Upper lobe of right lung (tissue), 1 donor: Measurements from ENCODE around the gene GALNT14. TPM values are rescaled to one million over a fixed set of nuclear protein-coding genes. Genes with fewer than 3 reads are reported as not detected.

ENCODE experiments used
- ATAC-seq: fragments of 200-7000 bp; cut with Tn5 transposase; one replicate; pipeline ENCODE4 v1.9.1; 2020; ENCODE audit warnings: mild to moderate bottlenecking, moderate library complexity
- DNase-seq: peaks from one replicate; pipeline ENCODE4 v3.0.0-alpha.2; 2020
- H3K27ac ChIP-seq: fragments of 200-600 bp; one replicate; pipeline ENCODE4 v1.8.0; 2022
- H3K27me3 ChIP-seq: fragments of 200-600 bp; one replicate; pipeline ENCODE4 v1.8.0; 2022; ENCODE audit warnings: mild to moderate bottlenecking
- H3K36me3 ChIP-seq: fragments of 200-600 bp; one replicate; pipeline ENCODE4 v1.8.0; 2022
- H3K4me1 ChIP-seq: fragments of 200-600 bp; one replicate; pipeline ENCODE4 v1.8.0; 2022
- H3K4me3 ChIP-seq: fragments of 200-600 bp; one replicate; pipeline ENCODE4 v1.8.0; 2022; ENCODE audit warnings: mild to moderate bottlenecking
- H3K9me3 ChIP-seq: fragments of 200-600 bp; one replicate; pipeline ENCODE4 v1.8.0; 2022
- CTCF ChIP-seq: fragments of 200-600 bp; IDR thresholded peaks from one replicate; pipeline ENCODE4 v1.8.0; 2022; ENCODE audit warnings: antibody characterized with exemption
- intact Hi-C: fragments of 100-400 bp; cut with DNase I; formaldehyde crosslinking; loops from one replicate; pipeline ENCODE4 v1.11.0; 2022
- total RNA-seq: library from RNA; stranded (reverse); fragmentation: NEBNext Ultra II Directional; extraction: Animal tissue kit (Norgen Biotek cat#: 25700); gene quantifications from one replicate; pipeline ENCODE4 v1.2.1, GENCODE V29; 2021
- donor health status: DM: no; HTN: yes; CAD: no; lungs with severe emphysema.

Gene GALNT14
- total RNA-seq, 1 donor from 2014 or later: 0.81 TPM

- DNase-seq: no peak
- no peak overlapping the region for H3K4me3 ChIP-seq
- intact Hi-C loops: no loop called here
- H3K9me3 ChIP-seq: no peaks in the 10 kb centered on the region
- no peaks in the 10 kb centered on the region for H3K27me3 ChIP-seq
- no peak for TF ChIP-seq CTCF
- no peaks in the 10 kb centered on the region for H3K36me3 ChIP-seq
- H3K27ac ChIP-seq: no peak overlapping the region
- ATAC-seq: peak; percentile 12
- no peaks in the 10 kb centered on the region for H3K4me1 ChIP-seq
Measured at GRCh38 chr2:31057691-31058090, 80.5 kb downstream of the GALNT14 start.

GRCh38 chr2:31055938-31056337 is 82.3 kb downstream of the GALNT14 start:
- Histone ChIP-seq H3K27ac (no peak overlapping the region), H3K9me3 (no peaks in the 10 kb centered on the region), H3K4me3 (no peak overlapping the region), H3K36me3 (no peaks in the 10 kb centered on the region), H3K4me1 (no peaks in the 10 kb centered on the region), H3K27me3 (no peaks in the 10 kb centered on the region)
- no peak for DNase-seq
- no peak for TF ChIP-seq CTCF
- intact Hi-C loops: no loop called here
- ATAC-seq: no peak

GRCh38 chr2:31054842-31055388 is 83.3 kb downstream of the GALNT14 start:
- intact Hi-C loops: no loop called here
- H3K4me1 ChIP-seq: no peaks in the 10 kb centered on the region
- no peak for ATAC-seq

GRCh38 chr2:31053929-31054782 is 84.1 kb downstream of the GALNT14 start:
- Histone ChIP-seq H3K9me3 (no peaks in the 10 kb centered on the region), H3K4me3 (no peak overlapping the region), H3K36me3 (no peaks in the 10 kb centered on the region), H3K27ac (no peak overlapping the region), H3K27me3 (no peaks in the 10 kb centered on the region), H3K4me1 (no peaks in the 10 kb centered on the region)
- intact Hi-C loops: no loop called here
- TF ChIP-seq CTCF: no peak
- ATAC-seq (no peak), DNase-seq (no peak)

More at GRCh38 chr2:31054842-31055388, 83.3 kb downstream of the GALNT14 start:
- Histone ChIP-seq H3K9me3 (no peaks in the 10 kb centered on the region), H3K36me3 (no peaks in the 10 kb centered on the region), H3K27ac (no peak overlapping the region), H3K27me3 (no peaks in the 10 kb centered on the region), H3K4me3 (no peak overlapping the region)
- no peak for DNase-seq
- no peak for TF ChIP-seq CTCF

GRCh38 chr2:31052284-31052683 is 86.0 kb downstream of the GALNT14 start:
- Histone ChIP-seq H3K27me3 (no peaks in the 10 kb centered on the region), H3K9me3 (no peaks in the 10 kb centered on the region), H3K27ac (no peak overlapping the region), H3K36me3 (no peaks in the 10 kb centered on the region), H3K4me1 (no peaks in the 10 kb centered on the region), H3K4me3 (no peak overlapping the region)
- DNase-seq: no peak
- ATAC-seq: no peak
- intact Hi-C loops: no loop called here
- TF ChIP-seq CTCF: no peak
